Breast epithelium (tissue), 4 donors: Measurements from ENCODE around the gene MAP3K3. TPM values are rescaled to one million over a fixed set of nuclear protein-coding genes. Genes with fewer than 3 reads are reported as not detected.

Experiments used
- DNase-seq, 2 donors: peaks; one replicate each; pipeline ENCODE4 v3.0.0-alpha.2; 2019; ENCODE audit warnings: low spot score in 2 of 2
- H3K27ac ChIP-seq, 2 donors: fragments of 200-600 bp; sonication (generic) in 1 of 2; one replicate each; pipeline ENCODE4 v1.5.1; 2016 to 2019; ENCODE audit warnings: mild to moderate bottlenecking in 1 of 2
- H3K27me3 ChIP-seq, 2 donors: fragments of 200-600 bp; sonication (generic) in 1 of 2; one replicate each; pipeline versions ENCODE4 v1.5.1 to v1.6.0; 2017 to 2019; ENCODE audit warnings: control low read depth in 1 of 2, mild to moderate bottlenecking in 1 of 2
- H3K36me3 ChIP-seq: fragments of 200-600 bp; one replicate; pipeline ENCODE4 v1.5.1; 2019
- H3K4me1 ChIP-seq, 2 donors: fragments of 200-600 bp; sonication (generic); one replicate each; pipeline ENCODE4 v1.5.1; 2016 to 2019; ENCODE audit warnings: control low read depth in 1 of 2
- H3K4me3 ChIP-seq, 3 donors: fragments of 200-600 bp; sonication (generic); 1 replicate in 2 of 3; 2 replicates in 1 of 3; pipeline ENCODE4 v1.5.1; 2016 to 2019; ENCODE audit warnings: mild to moderate bottlenecking in 3 of 3, moderate library complexity in 2 of 3
- H3K9me3 ChIP-seq, 2 donors: fragments of 200-600 bp; sonication (generic) in 1 of 2; one replicate each; pipeline ENCODE4 v1.5.1; 2016 to 2019; ENCODE audit warnings: control low read depth in 1 of 2
- CTCF ChIP-seq, 3 donors: fragments of 450-650 bp; IDR thresholded peaks; one replicate each; pipeline ENCODE4 v1.5.1; 2016 to 2017; ENCODE audit warnings: antibody characterized with exemption in 3 of 3, mild to moderate bottlenecking in 3 of 3, moderate library complexity in 3 of 3
- POLR2A ChIP-seq: fragments of 450-650 bp; IDR thresholded peaks from one replicate; pipeline ENCODE4 v1.6.1; 2016; ENCODE audit warnings: antibody characterized with exemption, mild to moderate bottlenecking, moderate library complexity
- POLR2AphosphoS5 ChIP-seq, 3 donors: sonication (generic); formaldehyde crosslinking; IDR thresholded peaks; one replicate each; pipeline ENCODE4 v1.6.1; 2017; ENCODE audit warnings: antibody characterized with exemption in 3 of 3
- intact Hi-C: fragments of 100-400 bp; cut with DNase I; formaldehyde crosslinking; loops from one replicate; pipeline ENCODE4 v1.15.1; 2023; ENCODE audit warnings: low total_unique reads
- total RNA-seq, 3 donors: library from RNA; depleted of rRNA; stranded (reverse); fragments of >200 nt; gene quantifications; one replicate each; pipeline ENCODE4 v1.1.0, GENCODE V29; 2016

Gene MAP3K3
- total RNA-seq, 3 donors from 2014 or later, result 44.9 to 60.0 (median 47.9) TPM

GRCh38 chr17:63702721-63703015 is 80.5 kb downstream of the MAP3K3 start:
- Histone ChIP-seq H3K4me1 (peaks cover 0 to 8% of the 10 kb centered on the region in 2 donors), H3K27ac (no peak overlapping the region), H3K36me3 (no peaks in the 10 kb centered on the region), H3K4me3 (no peak overlapping the region), H3K9me3 (no peaks in the 10 kb centered on the region), H3K27me3 (no peaks in the 10 kb centered on the region)
- no peak for DNase-seq
- TF ChIP-seq POLR2A (no peak), POLR2AphosphoS5 (IDR thresholded peaks at IDR 0.05) (no peak), CTCF (IDR thresholded peaks at IDR 0.05) (no peak)
- intact Hi-C loops, result loop anchor here (5.0 kb wide), 1 partner anchor 320 kb away; no protein-coding TSS in a partner anchor

GRCh38 chr17:63703029-63703428 is 80.8 kb downstream of the MAP3K3 start:
- H3K27me3 ChIP-seq, result no peaks in the 10 kb centered on the region
- TF ChIP-seq POLR2AphosphoS5 (IDR thresholded peaks at IDR 0.05) (no peak), CTCF (IDR thresholded peaks at IDR 0.05) (no peak), POLR2A (no peak)
- intact Hi-C loops, result loop anchor here (5.0 kb wide), 1 partner anchor 321 kb away; no protein-coding TSS in a partner anchor
- DNase-seq, result no peak
- no peaks in the 10 kb centered on the region for H3K36me3 ChIP-seq
- no peak overlapping the region for H3K27ac ChIP-seq
- H3K9me3 ChIP-seq, result no peaks in the 10 kb centered on the region
- H3K4me1 ChIP-seq, result peaks cover 0 to 8% of the 10 kb centered on the region in 2 donors
- no peak overlapping the region for H3K4me3 ChIP-seq

GRCh38 chr17:63703556-63704258 is 81.5 kb downstream of the MAP3K3 start:
- H3K27me3 ChIP-seq, result no peaks in the 10 kb centered on the region
- no peaks in the 10 kb centered on the region for H3K9me3 ChIP-seq
- DNase-seq, result no peak
- intact Hi-C loops, result loop anchor here (5.0 kb wide), 1 partner anchor 321 kb away; no protein-coding TSS in a partner anchor
- no peaks in the 10 kb centered on the region for H3K36me3 ChIP-seq
- H3K4me3 ChIP-seq, result no peak overlapping the region
- peaks cover 0 to 8% of the 10 kb centered on the region in 2 donors for H3K4me1 ChIP-seq
- H3K27ac ChIP-seq, result no peak overlapping the region
- TF ChIP-seq POLR2A (no peak), CTCF (IDR thresholded peaks at IDR 0.05) (no peak), POLR2AphosphoS5 (IDR thresholded peaks at IDR 0.05) (no peak)

GRCh38 chr17:63704259-63704576 is 82.0 kb downstream of the MAP3K3 start:
- H3K27me3 ChIP-seq, result no peaks in the 10 kb centered on the region
- intact Hi-C loops, result loop anchor here (5.0 kb wide), 1 partner anchor 322 kb away; no protein-coding TSS in a partner anchor
- H3K36me3 ChIP-seq, result no peaks in the 10 kb centered on the region
- no peak overlapping the region for H3K4me3 ChIP-seq
- TF ChIP-seq CTCF (IDR thresholded peaks at IDR 0.05), result no peak
- TF ChIP-seq POLR2A, result no peak
- no peak for TF ChIP-seq POLR2AphosphoS5 (IDR thresholded peaks at IDR 0.05)
- no peak for DNase-seq
- H3K4me1 ChIP-seq, result peaks cover 0 to 8% of the 10 kb centered on the region in 2 donors
- no peaks in the 10 kb centered on the region for H3K9me3 ChIP-seq
- no peak overlapping the region for H3K27ac ChIP-seq

GRCh38 chr17:63704836-63705235 is 82.6 kb downstream of the MAP3K3 start:
- Histone ChIP-seq H3K9me3 (no peaks in the 10 kb centered on the region), H3K27ac (no peak overlapping the region), H3K4me1 (peaks cover 0 to 8% of the 10 kb centered on the region in 2 donors), H3K27me3 (no peaks in the 10 kb centered on the region), H3K4me3 (no peak overlapping the region), H3K36me3 (no peaks in the 10 kb centered on the region)
- TF ChIP-seq CTCF (IDR thresholded peaks at IDR 0.05) (no peak), POLR2A (no peak), POLR2AphosphoS5 (IDR thresholded peaks at IDR 0.05) (no peak)
- DNase-seq, result no peak
- intact Hi-C loops, result loop anchor here (5.0 kb wide), 1 partner anchor 323 kb away; no protein-coding TSS in a partner anchor
